Breast epithelium (tissue), 4 donors: ENCODE measurements around the gene DDC. TPM values are rescaled to one million over a fixed set of nuclear protein-coding genes. Genes with fewer than 3 reads are reported as not detected.

Source experiments
- DNase-seq, 2 donors: peaks; one replicate each; pipeline ENCODE4 v3.0.0-alpha.2; 2019; ENCODE audit warnings: low spot score in 2 of 2
- H3K27ac ChIP-seq, 2 donors: fragments of 200-600 bp; sonication (generic) in 1 of 2; one replicate each; pipeline ENCODE4 v1.5.1; 2016 to 2019; ENCODE audit warnings: mild to moderate bottlenecking in 1 of 2
- H3K27me3 ChIP-seq, 2 donors: fragments of 200-600 bp; sonication (generic) in 1 of 2; one replicate each; pipeline versions ENCODE4 v1.5.1 to v1.6.0; 2017 to 2019; ENCODE audit warnings: control low read depth in 1 of 2, mild to moderate bottlenecking in 1 of 2
- H3K36me3 ChIP-seq: fragments of 200-600 bp; one replicate; pipeline ENCODE4 v1.5.1; 2019
- H3K4me1 ChIP-seq, 2 donors: fragments of 200-600 bp; sonication (generic); one replicate each; pipeline ENCODE4 v1.5.1; 2016 to 2019; ENCODE audit warnings: control low read depth in 1 of 2
- H3K4me3 ChIP-seq, 3 donors: fragments of 200-600 bp; sonication (generic); 1 replicate in 2 of 3; 2 replicates in 1 of 3; pipeline ENCODE4 v1.5.1; 2016 to 2019; ENCODE audit warnings: mild to moderate bottlenecking in 3 of 3, moderate library complexity in 2 of 3
- H3K9me3 ChIP-seq, 2 donors: fragments of 200-600 bp; sonication (generic) in 1 of 2; one replicate each; pipeline ENCODE4 v1.5.1; 2016 to 2019; ENCODE audit warnings: control low read depth in 1 of 2
- POLR2A ChIP-seq: fragments of 450-650 bp; IDR thresholded peaks from one replicate; pipeline ENCODE4 v1.6.1; 2016; ENCODE audit warnings: antibody characterized with exemption, mild to moderate bottlenecking, moderate library complexity
- POLR2AphosphoS5 ChIP-seq, 3 donors: sonication (generic); formaldehyde crosslinking; IDR thresholded peaks; one replicate each; pipeline ENCODE4 v1.6.1; 2017; ENCODE audit warnings: antibody characterized with exemption in 3 of 3
- intact Hi-C: fragments of 100-400 bp; cut with DNase I; formaldehyde crosslinking; loops from one replicate; pipeline ENCODE4 v1.15.1; 2023; ENCODE audit warnings: low total_unique reads
- total RNA-seq, 3 donors: library from RNA; depleted of rRNA; stranded (reverse); fragments of >200 nt; gene quantifications; one replicate each; pipeline ENCODE4 v1.1.0, GENCODE V29; 2016
- TF ChIP-seq, protein P1 (sequence below), 3 donors: fragments of 450-650 bp; IDR thresholded peaks; one replicate each; pipeline ENCODE4 v1.5.1; 2016 to 2017; ENCODE audit warnings: antibody characterized with exemption in 3 of 3, mild to moderate bottlenecking in 3 of 3, moderate library complexity in 3 of 3

DDC gene
- total RNA-seq, 3 donors from 2014 or later = 0.29 to 0.33 TPM; not detected in 1

DNA sequence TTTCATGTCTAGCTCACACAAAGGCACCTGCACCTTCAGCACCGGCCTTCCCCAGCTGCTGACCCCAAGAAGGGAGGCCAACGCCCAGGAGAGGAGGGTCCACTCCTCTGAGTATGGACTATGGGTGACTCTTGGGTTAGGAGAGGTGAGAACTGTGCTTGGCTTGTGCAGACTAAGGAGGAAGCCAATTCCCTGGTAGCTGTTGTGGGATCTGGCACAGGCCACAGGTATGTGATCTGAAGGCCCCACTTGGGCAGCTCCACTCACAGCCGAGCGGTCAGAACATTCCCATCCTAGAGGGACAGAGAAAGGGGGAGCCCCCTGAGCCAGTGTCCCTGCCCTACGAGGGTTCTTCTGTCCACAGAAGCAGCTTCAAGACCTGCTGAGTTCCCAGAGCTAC lies 62.3 kb downstream of the DDC start:
- H3K27ac ChIP-seq = peak overlapping the region; percentile 36 to 80
- TF ChIP-seq POLR2A (no peak), POLR2AphosphoS5 (IDR thresholded peaks at IDR 0.05) (no peak)
- TF ChIP-seq, protein P1, sequence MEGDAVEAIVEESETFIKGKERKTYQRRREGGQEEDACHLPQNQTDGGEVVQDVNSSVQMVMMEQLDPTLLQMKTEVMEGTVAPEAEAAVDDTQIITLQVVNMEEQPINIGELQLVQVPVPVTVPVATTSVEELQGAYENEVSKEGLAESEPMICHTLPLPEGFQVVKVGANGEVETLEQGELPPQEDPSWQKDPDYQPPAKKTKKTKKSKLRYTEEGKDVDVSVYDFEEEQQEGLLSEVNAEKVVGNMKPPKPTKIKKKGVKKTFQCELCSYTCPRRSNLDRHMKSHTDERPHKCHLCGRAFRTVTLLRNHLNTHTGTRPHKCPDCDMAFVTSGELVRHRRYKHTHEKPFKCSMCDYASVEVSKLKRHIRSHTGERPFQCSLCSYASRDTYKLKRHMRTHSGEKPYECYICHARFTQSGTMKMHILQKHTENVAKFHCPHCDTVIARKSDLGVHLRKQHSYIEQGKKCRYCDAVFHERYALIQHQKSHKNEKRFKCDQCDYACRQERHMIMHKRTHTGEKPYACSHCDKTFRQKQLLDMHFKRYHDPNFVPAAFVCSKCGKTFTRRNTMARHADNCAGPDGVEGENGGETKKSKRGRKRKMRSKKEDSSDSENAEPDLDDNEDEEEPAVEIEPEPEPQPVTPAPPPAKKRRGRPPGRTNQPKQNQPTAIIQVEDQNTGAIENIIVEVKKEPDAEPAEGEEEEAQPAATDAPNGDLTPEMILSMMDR (IDR thresholded peaks at IDR 0.05) = no peak
- intact Hi-C loops = no loop called here
- no peak overlapping the region for H3K4me3 ChIP-seq
- no peaks in the 10 kb centered on the region for H3K4me1 ChIP-seq
- H3K36me3 ChIP-seq = no peaks in the 10 kb centered on the region
- H3K9me3 ChIP-seq = no peaks in the 10 kb centered on the region
- DNase-seq = no peak
- H3K27me3 ChIP-seq = no peaks in the 10 kb centered on the region

DNA sequence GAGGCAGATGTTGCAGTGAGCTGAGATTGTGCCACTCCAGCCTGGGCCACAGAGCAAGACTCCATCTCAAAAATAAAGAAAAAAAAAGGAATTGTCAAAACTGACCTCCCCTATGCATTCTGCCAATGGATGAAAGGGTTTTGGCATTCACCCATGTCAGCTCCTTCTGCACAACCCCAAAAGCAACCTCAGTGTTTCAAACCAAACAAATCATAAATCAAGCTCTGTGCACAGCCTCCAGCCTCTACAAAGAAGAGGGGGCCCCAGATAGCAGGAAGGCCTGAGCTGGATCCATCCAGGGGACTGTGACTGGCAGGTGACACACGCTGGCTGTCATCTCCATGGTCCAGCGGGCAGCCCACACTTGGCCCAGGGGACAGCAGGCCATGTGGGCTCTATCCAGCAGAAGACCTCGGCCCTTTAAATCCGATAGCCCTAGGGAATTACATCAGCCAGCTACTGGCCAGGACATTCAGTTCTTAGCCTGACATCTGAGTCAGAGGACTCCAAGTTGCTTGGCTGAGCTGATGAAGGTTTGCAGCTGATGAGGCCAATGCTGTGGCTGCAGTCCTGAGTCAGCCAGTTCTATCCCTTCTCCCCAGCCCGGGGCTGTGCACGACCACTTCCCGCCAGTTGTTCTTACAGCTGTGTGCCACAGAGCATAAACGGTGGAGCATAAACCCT lies 63.1 kb downstream of the DDC start:
- H3K4me3 ChIP-seq = no peak overlapping the region
- TF ChIP-seq, protein P1 (IDR thresholded peaks at IDR 0.05) = no peak
- TF ChIP-seq POLR2AphosphoS5 (IDR thresholded peaks at IDR 0.05) = peak; percentile 35 to 95 (median 80)
- intact Hi-C loops = no loop called here
- H3K27me3 ChIP-seq = no peaks in the 10 kb centered on the region
- no peaks in the 10 kb centered on the region for H3K36me3 ChIP-seq
- DNase-seq = peak in 1 of 2 donors; percentile 40
- H3K9me3 ChIP-seq = no peaks in the 10 kb centered on the region
- peak overlapping the region in 1 of 2 donors; percentile 80 for H3K27ac ChIP-seq
- no peaks in the 10 kb centered on the region for H3K4me1 ChIP-seq

DNA sequence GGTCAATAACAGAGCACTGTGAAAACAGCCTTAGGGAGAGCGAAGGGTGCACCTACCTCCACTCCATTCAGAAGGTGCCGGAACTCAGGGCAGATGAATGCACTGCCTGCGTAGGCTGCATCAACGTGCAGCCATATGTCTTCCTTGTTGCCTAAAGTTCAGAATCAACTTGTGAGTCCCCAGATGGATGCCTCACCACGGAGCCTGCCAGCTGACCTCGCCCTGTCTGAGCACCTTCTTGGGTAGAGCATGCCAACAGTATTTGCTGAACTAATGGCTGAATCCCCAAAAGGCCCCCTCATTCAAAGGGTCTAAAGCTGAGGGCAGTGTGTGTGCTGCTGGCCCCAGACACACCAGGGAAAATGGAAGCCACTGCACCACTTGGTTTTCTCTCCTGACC lies 66.1 kb downstream of the DDC start:
- TF ChIP-seq, protein P1 (IDR thresholded peaks at IDR 0.05) = no peak
- TF ChIP-seq POLR2A (no peak), POLR2AphosphoS5 (IDR thresholded peaks at IDR 0.05) (no peak)
- DNase-seq = no peak
- Histone ChIP-seq H3K27me3 (no peaks in the 10 kb centered on the region), H3K9me3 (no peaks in the 10 kb centered on the region), H3K4me1 (no peaks in the 10 kb centered on the region), H3K36me3 (no peaks in the 10 kb centered on the region), H3K4me3 (no peak overlapping the region), H3K27ac (no peak overlapping the region)
- intact Hi-C loops = no loop called here

DNA sequence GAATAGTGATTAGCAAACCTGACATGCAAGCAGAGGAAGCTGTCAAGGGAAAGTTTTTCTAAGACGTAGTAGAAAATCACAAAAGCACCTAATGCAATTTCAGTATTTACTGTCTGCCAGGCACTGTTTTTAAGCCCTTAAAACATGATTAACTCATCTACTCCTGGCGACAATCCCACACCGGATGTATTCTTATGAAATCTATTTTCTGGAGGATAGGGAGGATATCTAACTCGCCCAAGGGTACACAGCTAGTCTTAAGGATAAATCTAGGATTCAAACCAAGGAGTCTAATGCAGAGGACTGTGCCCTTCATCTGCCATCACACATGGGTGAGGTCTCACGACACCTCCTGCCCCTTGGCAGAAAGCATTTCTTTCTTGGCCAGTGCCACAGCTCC lies 67.2 kb downstream of the DDC start:
- Histone ChIP-seq H3K36me3 (no peaks in the 10 kb centered on the region), H3K9me3 (no peaks in the 10 kb centered on the region), H3K4me1 (no peaks in the 10 kb centered on the region), H3K27me3 (no peaks in the 10 kb centered on the region), H3K27ac (peak overlapping the region in 1 of 2 donors; percentile 30), H3K4me3 (no peak overlapping the region)
- no peak for DNase-seq
- TF ChIP-seq POLR2AphosphoS5 (IDR thresholded peaks at IDR 0.05) = no peak
- TF ChIP-seq, protein P1 (IDR thresholded peaks at IDR 0.05) = no peak
- TF ChIP-seq POLR2A = no peak
- intact Hi-C loops = no loop called here

DNA sequence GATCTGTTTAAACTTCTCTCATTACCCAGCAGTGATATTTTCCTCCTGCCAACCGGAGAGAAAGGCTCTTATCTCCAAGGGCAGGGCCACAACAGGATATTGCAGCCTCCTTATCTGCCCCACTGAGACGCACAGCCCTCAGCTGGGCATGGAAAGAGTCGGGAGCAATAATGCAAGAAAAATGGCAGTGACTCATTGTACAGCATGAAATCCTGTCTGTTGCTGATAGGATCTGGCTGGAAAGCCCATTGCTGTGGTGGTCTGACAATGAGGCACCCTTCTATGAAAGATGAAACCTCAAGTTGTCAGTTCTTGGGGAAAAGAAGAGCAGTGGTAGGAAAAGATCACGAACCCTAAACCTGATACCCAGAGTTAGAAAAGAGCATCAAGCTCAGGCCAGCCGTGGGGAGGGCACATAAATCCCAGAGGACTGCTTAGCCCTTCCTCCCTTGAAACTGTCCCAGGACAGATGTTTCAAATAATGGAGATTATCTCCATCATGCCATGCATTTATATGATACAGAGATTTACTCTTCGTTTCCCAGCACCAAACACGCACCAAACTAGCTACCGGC lies 68.0 kb downstream of the DDC start:
- intact Hi-C loops = no loop called here
- no peaks in the 10 kb centered on the region for H3K27me3 ChIP-seq
- H3K9me3 ChIP-seq = no peaks in the 10 kb centered on the region
- H3K27ac ChIP-seq = no peak overlapping the region
- no peak for DNase-seq
- no peak overlapping the region for H3K4me3 ChIP-seq
- TF ChIP-seq POLR2A (no peak), POLR2AphosphoS5 (IDR thresholded peaks at IDR 0.05) (no peak)
- no peaks in the 10 kb centered on the region for H3K4me1 ChIP-seq
- no peaks in the 10 kb centered on the region for H3K36me3 ChIP-seq
